WTC11 (cell line): ENCODE measurements around the gene OR6C4. TPM values are rescaled to one million over a fixed set of nuclear protein-coding genes. Genes with fewer than 3 reads are reported as not detected.

Experiments used
- ATAC-seq: fragments of 200-7000 bp; cut with Tn5 transposase; 2 replicates; pipeline ENCODE4 v1.10.0; 2021; ENCODE audit warnings: mild to moderate bottlenecking, moderate library complexity
- CTCF ChIA-PET: fragments of 300-600 bp; sonication (Branson Sonifier 250); formaldehyde crosslinking; loops from one replicate; lab custom pipeline; 2021; ENCODE audit warnings: antibody characterized with exemption; lab: Charles Lee
- POLR2A ChIA-PET: fragments of 350-600 bp; sonication (Branson Sonifier 250); formaldehyde crosslinking; loops from one replicate; lab custom pipeline; 2021; ENCODE audit warnings: antibody characterized with exemption; lab: Charles Lee
- DNase-seq: peaks from one replicate; pipeline ENCODE4 v3.0.0; 2021; ENCODE audit warnings: low spot score
- H3K27ac Mint-ChIP-seq: 2 replicates; pipeline ENCODE4 v1.8.0; 2021; ENCODE audit warnings: mixed read lengths
- H3K27me3 Mint-ChIP-seq: 2 replicates; pipeline ENCODE4 v1.8.0; 2021; ENCODE audit warnings: low read depth, mild to moderate bottlenecking, moderate library complexity, mixed read lengths
- H3K36me3 Mint-ChIP-seq: 2 replicates; pipeline ENCODE4 v1.8.0; 2021; ENCODE audit warnings: mixed read lengths
- H3K4me1 Mint-ChIP-seq: 2 replicates; pipeline ENCODE4 v1.8.0; 2022; ENCODE audit warnings: mixed read lengths
- H3K4me3 Mint-ChIP-seq: 2 replicates; pipeline ENCODE4 v1.8.0; 2021; ENCODE audit warnings: mild to moderate bottlenecking, moderate library complexity, mixed read lengths
- H3K9me3 Mint-ChIP-seq: 2 replicates; pipeline ENCODE4 v1.8.0; 2021; ENCODE audit warnings: mixed read lengths
- ATF1 ChIP-seq: sonication (generic); formaldehyde crosslinking; IDR thresholded peaks from 2 replicates; pipeline ENCODE4 v1.8.1; 2023; ENCODE audit warnings: mild to moderate bottlenecking, moderate library complexity, missing genetic modification reagents
- CREB1 ChIP-seq: sonication (generic); formaldehyde crosslinking; IDR thresholded peaks from 2 replicates; pipeline ENCODE4 v1.8.0; 2023; ENCODE audit warnings: mild to moderate bottlenecking, missing genetic modification reagents
- CTCF ChIP-seq: fragments of 200-600 bp; IDR thresholded peaks from 2 replicates; pipeline ENCODE4 v1.8.0; 2022; ENCODE audit warnings: antibody characterized with exemption
- IRF2 ChIP-seq: sonication (generic); formaldehyde crosslinking; IDR thresholded peaks from 2 replicates; pipeline ENCODE4 v1.8.0; 2022; ENCODE audit warnings: low read depth, missing genetic modification reagents, borderline replicate concordance
- KAT7 ChIP-seq: sonication (generic); formaldehyde crosslinking; IDR thresholded peaks from 2 replicates; pipeline ENCODE4 v1.8.1; 2023; ENCODE audit warnings: missing genetic modification reagents, mild to moderate bottlenecking, borderline replicate concordance
- PRRX2 ChIP-seq: fragments of 250-450 bp; sonication (Bioruptor Pico); IDR thresholded peaks from 2 replicates; pipeline ENCODE4 v1.8.0; 2021; ENCODE audit warnings: mild to moderate bottlenecking
- SOX15 ChIP-seq: fragments of 250-450 bp; sonication (Bioruptor Pico); IDR thresholded peaks from 2 replicates; pipeline ENCODE4 v1.9.0; 2021; ENCODE audit warnings: mild to moderate bottlenecking
- SP1 ChIP-seq: sonication (generic); formaldehyde crosslinking; conservative IDR thresholded peaks from 2 replicates; pipeline ENCODE4 v1.8.1; 2022; ENCODE audit warnings: missing genetic modification reagents
- ZBTB21 ChIP-seq: sonication (generic); formaldehyde crosslinking; IDR thresholded peaks from 2 replicates; pipeline ENCODE4 v1.8.1; 2023; ENCODE audit warnings: mild to moderate bottlenecking, missing genetic modification reagents, borderline replicate concordance
- ZNF263 ChIP-seq: sonication (generic); formaldehyde crosslinking; IDR thresholded peaks from 2 replicates; pipeline ENCODE4 v1.8.1; 2022; ENCODE audit warnings: low read depth, mild to moderate bottlenecking, moderate library complexity, missing genetic modification reagents
- ZNF281 ChIP-seq: sonication (generic); formaldehyde crosslinking; IDR thresholded peaks from 2 replicates; pipeline ENCODE4 v1.8.0; 2023; ENCODE audit warnings: mild to moderate bottlenecking, missing genetic modification reagents
- total RNA-seq: library from RNA; stranded (reverse); gene quantifications from 3 replicates; pipeline ENCODE4 v1.2.3, GENCODE V29; 2021
- TF ChIP-seq, protein P1 (sequence below): sonication (generic); formaldehyde crosslinking; IDR thresholded peaks from 2 replicates; pipeline ENCODE4 v1.8.1; 2023; ENCODE audit warnings: mild to moderate bottlenecking, missing genetic modification reagents, borderline replicate concordance
- TF ChIP-seq, protein P2 (sequence below): sonication (generic); formaldehyde crosslinking; IDR thresholded peaks from 2 replicates; pipeline ENCODE4 v1.8.0; 2022; ENCODE audit warnings: mild to moderate bottlenecking, missing genetic modification reagents

OR6C4 gene
- total RNA-seq, 1 experiment from 2014 or later = not detected

- no peak for TF ChIP-seq ZNF281
Measured at GRCh38 chr12:55499810-55500252, 49.6 kb upstream of the OR6C4 start (continued).

DNA sequence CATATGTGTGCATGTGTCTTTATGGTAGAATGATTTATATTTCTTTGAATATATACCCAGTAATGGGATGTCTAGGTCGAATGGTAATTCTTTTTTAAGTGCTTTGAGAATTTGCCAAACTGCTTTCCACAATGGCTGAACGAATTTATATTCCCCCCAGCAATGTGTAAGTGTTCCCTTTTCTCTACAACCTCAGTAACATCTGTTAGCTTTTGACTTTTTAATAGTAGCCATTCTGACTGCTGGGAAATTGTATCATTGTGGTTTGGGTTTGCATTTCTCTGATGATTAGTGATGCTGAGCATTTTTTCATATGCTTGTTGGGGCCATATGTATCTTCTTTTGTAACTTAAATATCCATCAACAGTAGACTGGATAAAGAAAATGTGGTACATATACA is 47.8 kb upstream of the OR6C4 start:
- POLR2A ChIA-PET = no interaction called here
- no peak overlapping the region for H3K4me3 Mint-ChIP-seq
- H3K27me3 Mint-ChIP-seq = no peaks in the 10 kb centered on the region
- CTCF ChIA-PET = interaction anchor here (1.4 kb wide), 1 partner anchor 13 kb away, joined by 3 read pairs; no protein-coding TSS in a partner anchor
- no peak overlapping the region for H3K27ac Mint-ChIP-seq
- TF ChIP-seq SP1 (CRISPR knock-in tag) (no peak), CREB1 (no peak), KAT7 (no peak), ATF1 (CRISPR knock-in tag) (no peak)
- no peaks in the 10 kb centered on the region for H3K36me3 Mint-ChIP-seq
- ATAC-seq (no peak), DNase-seq (no peak)
- peaks cover 3% of the 10 kb centered on the region; the same call in 1 of the 2 replicates for H3K4me1 Mint-ChIP-seq
- H3K9me3 Mint-ChIP-seq = no peaks in the 10 kb centered on the region

GRCh38 chr12:55515696-55516095 is 33.7 kb upstream of the OR6C4 start:
- no peak overlapping the region for H3K27ac Mint-ChIP-seq
- H3K4me1 Mint-ChIP-seq = no peaks in the 10 kb centered on the region
- ChIA-PET CTCF (interaction anchor here (0.5 to 1.1 kb wide), 2 partner anchors 13 to 252 kb away, joined by 3 read pairs; no protein-coding TSS in a partner anchor), POLR2A (interaction anchor here (0.6 kb wide), 1 partner anchor 118 kb away, joined by 4 read pairs; no protein-coding TSS in a partner anchor)
- TF ChIP-seq ZNF263 (no peak), SOX15 (CRISPR knock-in tag) (no peak), IRF2 (CRISPR knock-in tag) (no peak), ZBTB21 (CRISPR knock-in tag) (no peak), PRRX2 (CRISPR knock-in tag) (no peak), CTCF (peak; percentile 37; the same call in 1 of the 2 replicates)
- TF ChIP-seq, protein P1, sequence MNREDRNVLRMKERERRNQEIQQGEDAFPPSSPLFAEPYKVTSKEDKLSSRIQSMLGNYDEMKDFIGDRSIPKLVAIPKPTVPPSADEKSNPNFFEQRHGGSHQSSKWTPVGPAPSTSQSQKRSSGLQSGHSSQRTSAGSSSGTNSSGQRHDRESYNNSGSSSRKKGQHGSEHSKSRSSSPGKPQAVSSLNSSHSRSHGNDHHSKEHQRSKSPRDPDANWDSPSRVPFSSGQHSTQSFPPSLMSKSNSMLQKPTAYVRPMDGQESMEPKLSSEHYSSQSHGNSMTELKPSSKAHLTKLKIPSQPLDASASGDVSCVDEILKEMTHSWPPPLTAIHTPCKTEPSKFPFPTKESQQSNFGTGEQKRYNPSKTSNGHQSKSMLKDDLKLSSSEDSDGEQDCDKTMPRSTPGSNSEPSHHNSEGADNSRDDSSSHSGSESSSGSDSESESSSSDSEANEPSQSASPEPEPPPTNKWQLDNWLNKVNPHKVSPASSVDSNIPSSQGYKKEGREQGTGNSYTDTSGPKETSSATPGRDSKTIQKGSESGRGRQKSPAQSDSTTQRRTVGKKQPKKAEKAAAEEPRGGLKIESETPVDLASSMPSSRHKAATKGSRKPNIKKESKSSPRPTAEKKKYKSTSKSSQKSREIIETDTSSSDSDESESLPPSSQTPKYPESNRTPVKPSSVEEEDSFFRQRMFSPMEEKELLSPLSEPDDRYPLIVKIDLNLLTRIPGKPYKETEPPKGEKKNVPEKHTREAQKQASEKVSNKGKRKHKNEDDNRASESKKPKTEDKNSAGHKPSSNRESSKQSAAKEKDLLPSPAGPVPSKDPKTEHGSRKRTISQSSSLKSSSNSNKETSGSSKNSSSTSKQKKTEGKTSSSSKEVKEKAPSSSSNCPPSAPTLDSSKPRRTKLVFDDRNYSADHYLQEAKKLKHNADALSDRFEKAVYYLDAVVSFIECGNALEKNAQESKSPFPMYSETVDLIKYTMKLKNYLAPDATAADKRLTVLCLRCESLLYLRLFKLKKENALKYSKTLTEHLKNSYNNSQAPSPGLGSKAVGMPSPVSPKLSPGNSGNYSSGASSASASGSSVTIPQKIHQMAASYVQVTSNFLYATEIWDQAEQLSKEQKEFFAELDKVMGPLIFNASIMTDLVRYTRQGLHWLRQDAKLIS (CRISPR knock-in tag) = no peak
- TF ChIP-seq, protein P2, sequence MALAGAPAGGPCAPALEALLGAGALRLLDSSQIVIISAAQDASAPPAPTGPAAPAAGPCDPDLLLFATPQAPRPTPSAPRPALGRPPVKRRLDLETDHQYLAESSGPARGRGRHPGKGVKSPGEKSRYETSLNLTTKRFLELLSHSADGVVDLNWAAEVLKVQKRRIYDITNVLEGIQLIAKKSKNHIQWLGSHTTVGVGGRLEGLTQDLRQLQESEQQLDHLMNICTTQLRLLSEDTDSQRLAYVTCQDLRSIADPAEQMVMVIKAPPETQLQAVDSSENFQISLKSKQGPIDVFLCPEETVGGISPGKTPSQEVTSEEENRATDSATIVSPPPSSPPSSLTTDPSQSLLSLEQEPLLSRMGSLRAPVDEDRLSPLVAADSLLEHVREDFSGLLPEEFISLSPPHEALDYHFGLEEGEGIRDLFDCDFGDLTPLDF (CRISPR knock-in tag) = no peak
- peaks cover 2% of the 10 kb centered on the region; the same call in 1 of the 2 replicates for H3K27me3 Mint-ChIP-seq
- ATAC-seq = peak; percentile 83
- peaks cover 5% of the 10 kb centered on the region for H3K36me3 Mint-ChIP-seq
- peaks cover 27% of the 10 kb centered on the region for H3K9me3 Mint-ChIP-seq
- DNase-seq = no peak
- no peak overlapping the region for H3K4me3 Mint-ChIP-seq
